ENCODE data around the gene DGCR2.

- TF ChIP-seq CTCF (IDR thresholded peaks at IDR 0.05) (no peak), POLR2A (IDR thresholded peaks at IDR 0.05) (no peak)
These were observed 45.1 kb upstream of the DGCR2 start for GRCh38 chr22:19167106-19167869.

All from esophagus squamous epithelium (tissue), 4 donors.